ENCODE measurements around the gene UQCRC1.

Gene UQCRC1

GRCh38 chr3:48609088-48610005 is at the start of gene UQCRC1:
Gene UQCRC1, minus strand, starts transcription at chr3:48609646. Its CDS starts 26 bp downstream, at chr3:48609620.
- peak; percentile 84 for DNase-seq (ENCODE audit: low read depth)

- no peak for DNase-seq (ENCODE audit: low read depth)
Measured at GRCh38 chr3:48656841-48657281, 47.4 kb upstream of the UQCRC1 start.

- DNase-seq (ENCODE audit: low read depth) = peak; percentile 85
Measured at GRCh38 chr3:48656061-48656840, 46.8 kb upstream of the UQCRC1 start.

GRCh38 chr3:48655606-48656005 is 46.2 kb upstream of the UQCRC1 start:
- no peak for DNase-seq (ENCODE audit: low read depth)

- no peak for DNase-seq (ENCODE audit: low read depth)
Measured at GRCh38 chr3:48655063-48655462, 45.6 kb upstream of the UQCRC1 start.

GRCh38 chr3:48652923-48653715 is 43.7 kb upstream of the UQCRC1 start:
- DNase-seq (ENCODE audit: low read depth) = no peak

- no peak for DNase-seq (ENCODE audit: low read depth)
Measured at GRCh38 chr3:48651771-48652170, 42.3 kb upstream of the UQCRC1 start.

GRCh38 chr3:48650723-48651122 is 41.3 kb upstream of the UQCRC1 start:
- DNase-seq (ENCODE audit: low read depth) = no peak

GRCh38 chr3:48648188-48648850 is 38.9 kb upstream of the UQCRC1 start:
- DNase-seq (ENCODE audit: low read depth) = no peak

- DNase-seq (ENCODE audit: low read depth) = no peak
Measured at GRCh38 chr3:48647714-48648113, 38.3 kb upstream of the UQCRC1 start.

GRCh38 chr3:48644898-48645760 is 35.7 kb upstream of the UQCRC1 start:
- DNase-seq (ENCODE audit: low read depth) = no peak

GRCh38 chr3:48642605-48643004 is 33.2 kb upstream of the UQCRC1 start:
- no peak for DNase-seq (ENCODE audit: low read depth)

GRCh38 chr3:48641396-48641795 is 31.9 kb upstream of the UQCRC1 start:
- DNase-seq (ENCODE audit: low read depth) = no peak

GRCh38 chr3:48639944-48640606 is 30.6 kb upstream of the UQCRC1 start:
- no peak for DNase-seq (ENCODE audit: low read depth)

GRCh38 chr3:48637305-48637704 is 27.9 kb upstream of the UQCRC1 start:
- DNase-seq (ENCODE audit: low read depth) = no peak

GRCh38 chr3:48636149-48636655 is 26.8 kb upstream of the UQCRC1 start:
- DNase-seq (ENCODE audit: low read depth) = no peak

- peak; percentile 93 for DNase-seq (ENCODE audit: low read depth)
Measured at GRCh38 chr3:48635222-48636021, 26.0 kb upstream of the UQCRC1 start, which contains the start of gene SLC26A6. Gene SLC26A6, minus strand, starts transcription at chr3:48635461. Its CDS starts 68 bp downstream, at chr3:48635393.

GRCh38 chr3:48634661-48635221 is 25.3 kb upstream of the UQCRC1 start:
- peak; percentile 60 for DNase-seq (ENCODE audit: low read depth)

Measured in amniotic epithelial cell (primary cell).